Small intestine (tissue), 7 donors: ENCODE measurements around the gene UBA5. TPM values are rescaled to one million over a fixed set of nuclear protein-coding genes. Genes with fewer than 3 reads are reported as not detected.

Source experiments
- DNase-seq, 2 donors: peaks; one replicate each; pipeline versions ENCODE4 v3.0.0 to v3.0.0-alpha.2; 2013
- FAIRE-seq: peaks from 2 replicates; lab custom pipeline; 2012; peaks lifted over from hg19 to GRCh38; lab: Jason Lieb, UNC
- H3K27ac ChIP-seq, 3 donors: one replicate each; pipeline ENCODE4 v1.5.1; 2013; ENCODE audit warnings: low read length in 2 of 3, mild to moderate bottlenecking in 2 of 3, control low read depth in 1 of 3, inconsistent platforms in 1 of 3, low read depth in 1 of 3, moderate library complexity in 1 of 3
- H3K27me3 ChIP-seq, 3 donors: one replicate each; pipeline ENCODE4 v1.6.1; 2013; ENCODE audit warnings: low read length in 3 of 3, inconsistent platforms in 1 of 3; ENCODE audit not compliant: control insufficient read depth in 3 of 3, insufficient read depth in 3 of 3
- H3K36me3 ChIP-seq, 3 donors: one replicate each; pipeline ENCODE4 v1.6.1; 2013; ENCODE audit warnings: low read length in 3 of 3, inconsistent platforms in 1 of 3, low read depth in 1 of 3, mild to moderate bottlenecking in 1 of 3, moderate library complexity in 1 of 3; ENCODE audit not compliant: control insufficient read depth in 3 of 3, insufficient read depth in 2 of 3
- H3K4me1 ChIP-seq, 3 donors: one replicate each; pipeline ENCODE4 v1.6.1; 2013; ENCODE audit warnings: low read length in 2 of 3, inconsistent platforms in 1 of 3, low read depth in 1 of 3, mild to moderate bottlenecking in 1 of 3, moderate library complexity in 1 of 3; ENCODE audit not compliant: control insufficient read depth in 3 of 3, insufficient read depth in 2 of 3
- H3K4me3 ChIP-seq, 3 donors: one replicate each; pipeline ENCODE4 v1.5.1; 2013; ENCODE audit warnings: low read length in 3 of 3, control low read depth in 1 of 3, inconsistent platforms in 1 of 3, low read depth in 1 of 3, mild to moderate bottlenecking in 1 of 3, moderate library complexity in 1 of 3
- H3K9me3 ChIP-seq, 2 donors: one replicate each; pipeline ENCODE4 v1.6.1; 2013; ENCODE audit warnings: low read depth in 1 of 2, low read length in 1 of 2; ENCODE audit not compliant: control insufficient read depth in 2 of 2, insufficient read depth in 1 of 2
- WGBS, 3 donors: extraction: QIAGEN DNeasy Blood & Tissue Kit; methylation state at CpG; one replicate each; pipeline ENCODE4 v1.1.7; 2013; 5-methylcytosine and 5-hydroxymethylcytosine counted together
- polyA plus RNA-seq, 4 donors: library from polyadenylated mRNA; stranded (reverse) in 3 of 4; unstranded in 1 of 4; fragments of 200-250 nt in 3 of 4; fragments of 120-200 nt in 1 of 4; gene quantifications; one replicate each; pipeline versions ENCODE4 v1.2.1 to v1.2.3, GENCODE V29; 2013
- donor health status: healthy with polysubstance abuse.
- donor health status: control.
- donor health status: control.
- donor health status: Bipolar disorder and iron deficiency.
- donor health status: healthy.

UBA5 gene
- polyA plus RNA-seq, 4 donors, result 27.0 to 64.3 (median 29.3) TPM

- peaks cover 0 to 2% of the 10 kb centered on the region in 2 donors for H3K9me3 ChIP-seq
- no peaks in the 10 kb centered on the region for H3K4me1 ChIP-seq
- H3K27me3 ChIP-seq, result no peaks in the 10 kb centered on the region
- no peak overlapping the region for H3K27ac ChIP-seq
- H3K4me3 ChIP-seq, result no peak overlapping the region
- DNase-seq (no peak), FAIRE-seq (no peak)
- peaks cover 6 to 14% (median 12%) of the 10 kb centered on the region in 3 donors for H3K36me3 ChIP-seq
- WGBS, 3 donors, result 95 to 97% (median 96%) methylated on average over 7 of the region's 7 CpGs
These were observed 35.3 kb upstream of the UBA5 start for GRCh38 chr3:132624790-132625189.

GRCh38 chr3:132625613-132626012 is 34.5 kb upstream of the UBA5 start:
- Histone ChIP-seq H3K4me1 (no peaks in the 10 kb centered on the region), H3K27ac (no peak overlapping the region), H3K9me3 (peaks cover 0 to 2% of the 10 kb centered on the region in 2 donors), H3K27me3 (no peaks in the 10 kb centered on the region), H3K36me3 (peaks cover 6 to 14% (median 7%) of the 10 kb centered on the region in 3 donors), H3K4me3 (no peak overlapping the region)
- no peak for DNase-seq
- 87 to 100% (median 96%) methylated on average over 1 of the region's 1 CpG for WGBS, 3 donors
- FAIRE-seq, result no peak

- no peak for DNase-seq
- no peak overlapping the region for H3K27ac ChIP-seq
- H3K36me3 ChIP-seq, result peaks cover 6 to 17% (median 7%) of the 10 kb centered on the region in 3 donors
- no peaks in the 10 kb centered on the region for H3K27me3 ChIP-seq
- whole genome bisulfite sequencing, 3 donors, result 96 to 98% (median 97%) methylated on average over 6 of the region's 6 CpGs
- FAIRE-seq, result no peak
- no peak overlapping the region for H3K4me3 ChIP-seq
- H3K4me1 ChIP-seq, result no peaks in the 10 kb centered on the region
- H3K9me3 ChIP-seq, result no peaks in the 10 kb centered on the region
These were observed 33.2 kb upstream of the UBA5 start for GRCh38 chr3:132626955-132627354.

GRCh38 chr3:132628157-132628556 is 32.0 kb upstream of the UBA5 start:
- Histone ChIP-seq H3K27ac (no peak overlapping the region), H3K4me3 (no peak overlapping the region), H3K4me1 (no peaks in the 10 kb centered on the region), H3K9me3 (no peaks in the 10 kb centered on the region), H3K36me3 (peaks cover 6 to 17% (median 7%) of the 10 kb centered on the region in 3 donors), H3K27me3 (no peaks in the 10 kb centered on the region)
- no peak for FAIRE-seq
- DNase-seq, result no peak
- 73 to 80% (median 79%) methylated on average over 2 of the region's 2 CpGs for WGBS, 3 donors

GRCh38 chr3:132629928-132630327 is 30.2 kb upstream of the UBA5 start:
- Histone ChIP-seq H3K27me3 (no peaks in the 10 kb centered on the region), H3K27ac (no peak overlapping the region), H3K4me1 (no peaks in the 10 kb centered on the region), H3K4me3 (no peak overlapping the region), H3K36me3 (peaks cover 4 to 11% (median 7%) of the 10 kb centered on the region in 3 donors), H3K9me3 (no peaks in the 10 kb centered on the region)
- peak; percentile 74 for FAIRE-seq
- DNase-seq, result no peak
- 66 to 80% (median 79%) methylated on average over 1 of the region's 1 CpG for WGBS, 3 donors

- FAIRE-seq (no peak), DNase-seq (no peak)
- Histone ChIP-seq H3K27ac (no peak overlapping the region), H3K27me3 (no peaks in the 10 kb centered on the region), H3K36me3 (peaks cover 4 to 13% (median 6%) of the 10 kb centered on the region in 3 donors), H3K9me3 (no peaks in the 10 kb centered on the region), H3K4me3 (no peak overlapping the region), H3K4me1 (no peaks in the 10 kb centered on the region)
- WGBS, 3 donors, result 94 to 96% (median 95%) methylated on average over 7 of the region's 7 CpGs
These were observed 29.5 kb upstream of the UBA5 start for GRCh38 chr3:132630612-132631011.

- Histone ChIP-seq H3K4me1 (no peaks in the 10 kb centered on the region), H3K36me3 (peaks cover 0 to 12% (median 3%) of the 10 kb centered on the region in 3 donors), H3K9me3 (no peaks in the 10 kb centered on the region), H3K27me3 (no peaks in the 10 kb centered on the region), H3K4me3 (no peak overlapping the region), H3K27ac (no peak overlapping the region)
- DNase-seq (no peak), FAIRE-seq (no peak)
These were observed 25.1 kb upstream of the UBA5 start for GRCh38 chr3:132635052-132635451.

GRCh38 chr3:132637590-132637989 is 22.5 kb upstream of the UBA5 start:
- DNase-seq (no peak), FAIRE-seq (no peak)
- no peaks in the 10 kb centered on the region for H3K9me3 ChIP-seq
- H3K4me3 ChIP-seq, result no peak overlapping the region
- 33 to 59% (median 55%) methylated on average over 1 of the region's 1 CpG for WGBS, 3 donors
- no peaks in the 10 kb centered on the region for H3K4me1 ChIP-seq
- H3K27me3 ChIP-seq, result no peaks in the 10 kb centered on the region
- H3K27ac ChIP-seq, result no peak overlapping the region
- H3K36me3 ChIP-seq, result peaks cover 0 to 10% (median 3%) of the 10 kb centered on the region in 3 donors

GRCh38 chr3:132638706-132639105 is 21.4 kb upstream of the UBA5 start:
- H3K27me3 ChIP-seq, result no peaks in the 10 kb centered on the region
- H3K36me3 ChIP-seq, result peaks cover 0 to 17% (median 3%) of the 10 kb centered on the region in 3 donors
- H3K4me1 ChIP-seq, result no peaks in the 10 kb centered on the region
- H3K4me3 ChIP-seq, result no peak overlapping the region
- no peak for FAIRE-seq
- H3K27ac ChIP-seq, result no peak overlapping the region
- no peak for DNase-seq
- H3K9me3 ChIP-seq, result no peaks in the 10 kb centered on the region
